ENCODE results near the gene MYADML2. TPM values are rescaled to one million over a fixed set of nuclear protein-coding genes. Genes with fewer than 3 reads are reported as not detected.

The MYADML2 gene
- total and polyA plus RNA-seq, 10 of the 15 experiments (the other 5 are each of a cell fraction or from before 2014, with no cell fraction given): not detected

- H3K4me2 ChIP-seq (ENCODE audit: control insufficient read depth, insufficient read depth): peak overlapping the region; percentile 87
- ChIA-PET CTCF (interaction anchor here (1.9 kb wide), 1 partner anchor 60 kb away, joined by 6 read pairs; no protein-coding TSS in a partner anchor), RAD21 (ENCODE audit: unreplicated experiment) (interaction anchor here (1.6 kb wide), 1 partner anchor 37 kb away, joined by 4 read pairs; no protein-coding TSS in a partner anchor), SMC1A (ENCODE audit: uncharacterized antibody, unreplicated experiment) (no interaction called here), POLR2A (interaction anchor here (0.8 to 1.0 kb wide), 2 partner anchors 12 to 22 kb away, joined by 4 to 5 read pairs; no protein-coding TSS in a partner anchor)
- no peak for TF ChIP-seq BRCA1 (IDR thresholded peaks at IDR 0.05; ENCODE audit: low read depth, low read length)
- H2AFZ ChIP-seq (ENCODE audit: control insufficient read depth, low read depth, low read length): no peak overlapping the region
- intact Hi-C loops (cut with micrococcal nuclease; ENCODE audit: unreplicated experiment): loop anchor here (5.0 kb wide), 2 partner anchors 38 to 57 kb away; partner anchors contain the start of gene ARHGDIA
- in situ Hi-C loops (cut with MboI): no loop called here
- H3K79me2 ChIP-seq (ENCODE audit: control insufficient read depth, insufficient read depth, low read length): peaks cover 24% of the 10 kb centered on the region
- H3K4me3 ChIP-seq: no peak overlapping the region; the same call in 1 of the 2 replicates
- H3K27ac ChIP-seq (ENCODE audit: control insufficient read depth, insufficient read depth): no peak overlapping the region
- no TSS peak for BruUV-seq (replicated peaks)
- ATAC-seq: no peak
- 78% methylated on average over 25 of the region's 31 CpGs for WGBS (ENCODE audit: insufficient coverage, insufficient replicate concordance, low lambda C conversion rate, missing lambda C conversion rate)
- peaks cover 0 to 2% of the 10 kb centered on the region in 2 experiments; a peak in 1 of 4 replicates for H3K36me3 ChIP-seq (ENCODE audit: control insufficient read depth in 2 of 2, insufficient read depth in 2 of 2, low read length in 1 of 2)
- no peak for DNase-seq (ENCODE audit: low read depth, low spot score)
- H3K9me3 ChIP-seq (replicated peaks; ENCODE audit: control insufficient read depth, insufficient read depth, low read length): no peaks in the 10 kb centered on the region
- no peak overlapping the region for H3K9ac ChIP-seq (ENCODE audit: control insufficient read depth, insufficient read depth, low read length)
- H3K4me1 ChIP-seq (ENCODE audit: control insufficient read depth, insufficient read depth, low read length): peaks cover 17% of the 10 kb centered on the region
- no peaks in the 10 kb centered on the region; the same call in 1 of the 2 replicates for H4K20me1 ChIP-seq (ENCODE audit: control insufficient read depth, insufficient read depth)
- FAIRE-seq: no peak
- H3K27me3 ChIP-seq (replicated peaks in 1 of 2; ENCODE audit: control insufficient read depth in 2 of 2, insufficient read depth in 2 of 2, low read length in 1 of 2): no peaks in the 10 kb centered on the region
Observed at GRCh38 chr17:81929253-81930141, 17.5 kb downstream of the MYADML2 start.

DNA sequence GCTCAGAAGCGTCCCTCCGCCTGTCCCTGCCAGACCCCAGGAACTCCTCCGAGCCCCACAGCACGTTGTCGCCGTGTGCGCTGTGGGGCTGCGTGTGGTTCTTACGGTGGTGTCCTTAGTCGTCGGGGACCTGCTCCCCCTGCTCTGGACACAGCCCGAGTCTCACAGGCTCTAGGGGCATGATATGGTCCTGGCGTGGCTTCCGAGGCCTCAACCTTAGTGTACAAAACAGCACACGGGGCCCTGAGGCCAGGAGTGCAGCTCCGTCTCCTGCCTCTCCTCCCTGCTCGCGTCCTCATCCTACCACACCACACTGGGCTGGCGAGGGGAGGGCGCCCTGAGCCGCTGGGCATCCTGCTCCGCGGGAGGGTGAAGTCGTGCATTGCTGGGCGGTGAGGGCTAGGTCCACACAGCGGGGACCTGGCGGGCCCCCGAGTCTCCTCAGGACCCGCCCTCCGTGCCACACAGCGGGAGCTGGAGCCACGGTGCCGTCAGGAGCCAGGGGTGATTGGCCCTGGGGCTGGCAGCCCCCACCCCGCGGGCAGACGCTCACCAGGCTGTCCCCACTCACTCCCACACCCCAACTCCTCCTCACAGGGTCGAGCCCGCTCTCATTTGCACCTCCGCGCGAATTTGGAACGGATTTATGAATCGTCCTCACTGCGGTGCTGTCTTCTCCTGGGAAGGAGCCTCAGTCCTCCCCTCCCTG lies 18.3 kb downstream of the MYADML2 start:
- BruUV-seq (replicated peaks): no TSS peak
- ChIA-PET CTCF (interaction anchor here (1.1 to 1.9 kb wide), 4 partner anchors 7 to 92 kb away, joined by 4 to 8 read pairs (median 6); no protein-coding TSS in a partner anchor), SMC1A (ENCODE audit: uncharacterized antibody, unreplicated experiment) (interaction anchor here (1.0 kb wide), 2 partner anchors 16 to 93 kb away, joined by 3 read pairs; no protein-coding TSS in a partner anchor), POLR2A (interaction anchor here (0.8 to 1.2 kb wide), 3 partner anchors 12 to 68 kb away, joined by 3 to 8 read pairs (median 4); partner anchors contain the start of gene P4HB), RAD21 (ENCODE audit: unreplicated experiment) (no interaction called here)
- WGBS (ENCODE audit: insufficient coverage, insufficient replicate concordance, low lambda C conversion rate, missing lambda C conversion rate): 44% methylated on average over 44 of the region's 44 CpGs
- Histone ChIP-seq H3K4me3 (peak overlapping the region; percentile 73), H3K79me2 (ENCODE audit: control insufficient read depth, insufficient read depth, low read length) (peaks cover 32% of the 10 kb centered on the region), H3K4me2 (ENCODE audit: control insufficient read depth, insufficient read depth) (peak overlapping the region; percentile 87), H2AFZ (ENCODE audit: control insufficient read depth, low read depth, low read length) (peak overlapping the region; percentile 89), H3K27me3 (replicated peaks in 1 of 2; ENCODE audit: control insufficient read depth in 2 of 2, insufficient read depth in 2 of 2, low read length in 1 of 2) (no peaks in the 10 kb centered on the region), H3K9me3 (replicated peaks; ENCODE audit: control insufficient read depth, insufficient read depth, low read length) (no peaks in the 10 kb centered on the region), H3K9ac (ENCODE audit: control insufficient read depth, insufficient read depth, low read length) (peak overlapping the region; percentile 68), H3K4me1 (ENCODE audit: control insufficient read depth, insufficient read depth, low read length) (peaks cover 24% of the 10 kb centered on the region), H4K20me1 (ENCODE audit: control insufficient read depth, insufficient read depth) (no peaks in the 10 kb centered on the region; the same call in 1 of the 2 replicates), H3K36me3 (ENCODE audit: control insufficient read depth in 2 of 2, insufficient read depth in 2 of 2, low read length in 1 of 2) (no peaks in the 10 kb centered on the region), H3K27ac (ENCODE audit: control insufficient read depth, insufficient read depth) (no peak overlapping the region)
- DNase-seq (ENCODE audit: low read depth, low spot score) (no peak), ATAC-seq (peak; percentile 3), FAIRE-seq (no peak)
- in situ Hi-C loops (cut with MboI) (no loop called here), intact Hi-C loops (cut with micrococcal nuclease; ENCODE audit: unreplicated experiment) (loop anchor here (5.0 kb wide), 2 partner anchors 39 to 56 kb away; partner anchors contain the start of gene ARHGDIA)
- TF ChIP-seq BRCA1 (IDR thresholded peaks at IDR 0.05; ENCODE audit: low read depth, low read length): no peak
- TF ChIP-seq RELA (IDR thresholded peaks at IDR 0.05; ENCODE audit: borderline replicate concordance, partially characterized antibody): no peak
- TF ChIP-seq SIX5 (IDR thresholded peaks at IDR 0.05; ENCODE audit: low read depth, low read length, severe bottlenecking): no peak
- TF ChIP-seq RUNX3 (IDR thresholded peaks at IDR 0.05; ENCODE audit: low read length): no peak
- no peak for TF ChIP-seq MYC (IDR thresholded peaks at IDR 0.05; ENCODE audit: insufficient read depth, insufficient read length, insufficient replicate concordance, low read length, severe bottlenecking)
- TF ChIP-seq, protein P1, sequence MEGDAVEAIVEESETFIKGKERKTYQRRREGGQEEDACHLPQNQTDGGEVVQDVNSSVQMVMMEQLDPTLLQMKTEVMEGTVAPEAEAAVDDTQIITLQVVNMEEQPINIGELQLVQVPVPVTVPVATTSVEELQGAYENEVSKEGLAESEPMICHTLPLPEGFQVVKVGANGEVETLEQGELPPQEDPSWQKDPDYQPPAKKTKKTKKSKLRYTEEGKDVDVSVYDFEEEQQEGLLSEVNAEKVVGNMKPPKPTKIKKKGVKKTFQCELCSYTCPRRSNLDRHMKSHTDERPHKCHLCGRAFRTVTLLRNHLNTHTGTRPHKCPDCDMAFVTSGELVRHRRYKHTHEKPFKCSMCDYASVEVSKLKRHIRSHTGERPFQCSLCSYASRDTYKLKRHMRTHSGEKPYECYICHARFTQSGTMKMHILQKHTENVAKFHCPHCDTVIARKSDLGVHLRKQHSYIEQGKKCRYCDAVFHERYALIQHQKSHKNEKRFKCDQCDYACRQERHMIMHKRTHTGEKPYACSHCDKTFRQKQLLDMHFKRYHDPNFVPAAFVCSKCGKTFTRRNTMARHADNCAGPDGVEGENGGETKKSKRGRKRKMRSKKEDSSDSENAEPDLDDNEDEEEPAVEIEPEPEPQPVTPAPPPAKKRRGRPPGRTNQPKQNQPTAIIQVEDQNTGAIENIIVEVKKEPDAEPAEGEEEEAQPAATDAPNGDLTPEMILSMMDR (IDR thresholded peaks at IDR 0.05 in 2 of 3, conservative IDR thresholded peaks at IDR 0.05 in 1 of 3; ENCODE audit: control insufficient read depth in 2 of 3, extremely low read depth in 1 of 3, insufficient read depth in 1 of 3, low read depth in 3 of 3, low read length in 3 of 3): no peak
- no peak for TF ChIP-seq TBL1XR1 (IDR thresholded peaks at IDR 0.05; ENCODE audit: low read depth, low read length)

All from GM12878 (cell line).